Fibroblast of lung (primary cell): ENCODE results near the gene SAMD8. TPM values are rescaled to one million over a fixed set of nuclear protein-coding genes. Genes with fewer than 3 reads are reported as not detected.

Experiments used
- DNase-seq, 2 donors: peaks; one replicate each; pipeline versions ENCODE4 v3.0.0 to v3.0.0-alpha.2; 2010; ENCODE audit warnings: low read depth in 2 of 2
- H2AFZ ChIP-seq: 2 replicates; pipeline ENCODE4 v1.5.1; 2012; ENCODE audit warnings: low read length, control low read depth, inconsistent platforms
- H3K27ac ChIP-seq: 2 replicates; pipeline ENCODE4 v1.5.1; 2011; ENCODE audit warnings: low read length, control low read depth; ENCODE audit not compliant: insufficient read depth
- H3K27me3 ChIP-seq: 2 replicates; pipeline ENCODE4 v1.5.1; 2011; ENCODE audit warnings: mild to moderate bottlenecking, low read length; ENCODE audit not compliant: control insufficient read depth, insufficient read depth
- H3K36me3 ChIP-seq: 2 replicates; pipeline ENCODE4 v1.5.1; 2011; ENCODE audit warnings: low read length; ENCODE audit not compliant: control insufficient read depth, insufficient read depth
- H3K4me1 ChIP-seq: 2 replicates; pipeline ENCODE4 v1.5.1; 2011; ENCODE audit warnings: low read length; ENCODE audit not compliant: control insufficient read depth, insufficient read depth; ENCODE audit errors: extremely low read depth
- H3K4me2 ChIP-seq: 2 replicates; pipeline ENCODE4 v1.5.1; 2011; ENCODE audit warnings: low read length, control low read depth; ENCODE audit not compliant: insufficient read depth; ENCODE audit errors: extremely low read depth
- H3K4me3 ChIP-seq, 4 experiments: fragments of 200-600 bp in 1 of 4; sonication (generic) in 1 of 4; replicated peaks in 1 of 4; 2 replicates each; pipeline ENCODE4 v1.5.1; 2011 to 2016; ENCODE audit warnings: low read length in 4 of 4, low read depth in 3 of 4, mild to moderate bottlenecking in 3 of 4, control low read depth in 2 of 4, inconsistent platforms in 1 of 4, mixed read lengths in 1 of 4; ENCODE audit not compliant: insufficient read depth in 1 of 4; ENCODE audit errors: control extremely low read depth in 1 of 4
- H3K79me2 ChIP-seq: 2 replicates; pipeline ENCODE4 v1.5.1; 2012; ENCODE audit warnings: mild to moderate bottlenecking, low read length, inconsistent platforms; ENCODE audit not compliant: control insufficient read depth, insufficient read depth
- H3K9ac ChIP-seq: 2 replicates; pipeline ENCODE4 v1.5.1; 2011; ENCODE audit warnings: mild to moderate bottlenecking, low read length, control low read depth; ENCODE audit not compliant: insufficient read depth
- H3K9me3 ChIP-seq: 2 replicates; pipeline ENCODE4 v1.5.1; 2012; ENCODE audit warnings: low read depth, low read length; ENCODE audit not compliant: control insufficient read depth, insufficient read depth
- H4K20me1 ChIP-seq: 2 replicates; pipeline ENCODE4 v1.5.1; 2011; ENCODE audit warnings: low read length; ENCODE audit not compliant: control insufficient read depth, insufficient read depth; ENCODE audit errors: extremely low read depth
- CTCF ChIP-seq, 2 donors: IDR thresholded peaks in 1 of 2; conservative IDR thresholded peaks in 1 of 2; 1 replicate in 1 of 2; 2 replicates in 1 of 2; pipeline ENCODE4 v1.5.1; 2011 to 2012; ENCODE audit warnings: low read length in 2 of 2, control low read depth in 1 of 2, inconsistent platforms in 1 of 2, low read depth in 1 of 2, mild to moderate bottlenecking in 1 of 2
- EZH2 ChIP-seq: IDR thresholded peaks from 2 replicates; pipeline ENCODE4 v1.5.1; 2012; ENCODE audit warnings: low read length, control low read depth, mild to moderate bottlenecking; ENCODE audit errors: missing control alignments
- polyA plus RNA-seq, 2 donors: library from polyadenylated mRNA; depleted of rRNA in 1 of 2; stranded (reverse) in 1 of 2; unstranded in 1 of 2; fragments of >200 nt; gene quantifications; 2 replicates each; pipeline ENCODE4 v1.2.1, GENCODE V29; 2011 to 2012; ENCODE audit warnings: missing spikeins in 1 of 2
- total RNA-seq: library from RNA; depleted of rRNA; stranded (reverse); fragments of >200 nt; gene quantifications from 2 replicates; pipeline ENCODE4 v1.2.1, GENCODE V29; 2014

SAMD8 gene
- total and polyA plus RNA-seq, 2 donors (not counting 1 experiment from before 2014, with no cell fraction given) = 32.5 to 51.5 TPM

DNA sequence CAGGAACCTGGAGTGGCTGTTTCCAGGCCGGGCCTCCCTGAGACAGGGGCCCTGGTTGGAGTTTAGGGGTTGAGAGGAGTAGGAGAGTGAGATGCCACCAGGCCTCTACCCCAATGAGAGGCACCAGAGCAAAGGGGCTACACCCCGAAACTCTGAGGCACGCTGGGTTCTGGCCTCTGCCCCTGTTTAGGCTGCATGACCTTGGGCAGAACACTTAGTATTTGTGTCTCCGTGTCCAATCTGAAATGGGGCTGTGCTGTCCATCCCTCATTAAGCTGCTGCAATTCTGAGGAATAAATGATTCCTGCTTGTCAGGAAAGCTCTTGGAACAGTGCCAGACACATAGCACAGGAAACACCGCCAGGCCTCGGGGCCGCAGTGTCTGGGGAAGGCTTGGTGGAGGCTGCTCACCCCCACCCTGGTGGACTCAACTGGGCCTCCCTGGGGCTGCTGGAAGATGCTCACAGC is 40.5 kb upstream of the SAMD8 start:
- Histone ChIP-seq H3K9ac (no peak overlapping the region), H3K36me3 (no peaks in the 10 kb centered on the region), H3K27me3 (no peaks in the 10 kb centered on the region), H4K20me1 (no peaks in the 10 kb centered on the region), H3K4me1 (no peaks in the 10 kb centered on the region), H3K4me3 (no peak overlapping the region), H3K79me2 (no peaks in the 10 kb centered on the region), H3K9me3 (no peaks in the 10 kb centered on the region), H3K27ac (no peak overlapping the region), H2AFZ (no peak overlapping the region), H3K4me2 (no peak overlapping the region)
- no peak for TF ChIP-seq CTCF (conservative IDR thresholded peaks at IDR 0.05 in 1 of 2, IDR thresholded peaks at IDR 0.05 in 1 of 2; ENCODE audit: low read depth in 1 of 2, low read length in 2 of 2)
- TF ChIP-seq EZH2 = no peak
- DNase-seq = peak; percentile 20 to 24

- H3K4me1 ChIP-seq = no peaks in the 10 kb centered on the region
- H3K4me3 ChIP-seq = no peak overlapping the region
- TF ChIP-seq CTCF (conservative IDR thresholded peaks at IDR 0.05 in 1 of 2, IDR thresholded peaks at IDR 0.05 in 1 of 2; ENCODE audit: low read depth in 1 of 2, low read length in 2 of 2) = no peak
- TF ChIP-seq EZH2 = no peak
- H3K9me3 ChIP-seq = no peaks in the 10 kb centered on the region
- H3K27me3 ChIP-seq = no peaks in the 10 kb centered on the region
- no peak overlapping the region for H3K4me2 ChIP-seq
- H3K27ac ChIP-seq = no peak overlapping the region
- DNase-seq = no peak
- no peak overlapping the region for H2AFZ ChIP-seq
- no peaks in the 10 kb centered on the region for H3K36me3 ChIP-seq
- H3K9ac ChIP-seq = no peak overlapping the region
- no peaks in the 10 kb centered on the region for H3K79me2 ChIP-seq
- H4K20me1 ChIP-seq = no peaks in the 10 kb centered on the region
These were observed 39.7 kb upstream of the SAMD8 start for GRCh38 chr10:75071756-75072155.

- H3K4me2 ChIP-seq = no peak overlapping the region
- H3K79me2 ChIP-seq = no peaks in the 10 kb centered on the region
- no peaks in the 10 kb centered on the region for H4K20me1 ChIP-seq
- no peaks in the 10 kb centered on the region for H3K4me1 ChIP-seq
- no peak for TF ChIP-seq CTCF (conservative IDR thresholded peaks at IDR 0.05 in 1 of 2, IDR thresholded peaks at IDR 0.05 in 1 of 2; ENCODE audit: low read depth in 1 of 2, low read length in 2 of 2)
- TF ChIP-seq EZH2 = no peak
- DNase-seq = no peak
- H3K36me3 ChIP-seq = no peaks in the 10 kb centered on the region
- no peak overlapping the region for H3K4me3 ChIP-seq
- H3K9ac ChIP-seq = no peak overlapping the region
- H3K27me3 ChIP-seq = no peaks in the 10 kb centered on the region
- no peak overlapping the region for H3K27ac ChIP-seq
- no peak overlapping the region for H2AFZ ChIP-seq
- H3K9me3 ChIP-seq = no peaks in the 10 kb centered on the region
These were observed 38.7 kb upstream of the SAMD8 start for GRCh38 chr10:75072727-75073126.
